SK-N-SH (cell line): Measurements from ENCODE around the gene TDRD12. TPM values are rescaled to one million over a fixed set of nuclear protein-coding genes. Genes with fewer than 3 reads are reported as not detected.

Experiments used
- CTCF ChIA-PET: fragments of 300-600, 350-600 bp; formaldehyde crosslinking; extraction: SDS; loops from one replicate; lab custom pipeline; 2021; lab: Yijun Ruan, JAX
- POLR2A ChIA-PET: fragments of 350-600 bp; sonication (Branson Sonifier 250); formaldehyde crosslinking; extraction: SDS; loops from one replicate; lab custom pipeline; 2020; ENCODE audit warnings: antibody characterized with exemption, inconsistent platforms; lab: Yijun Ruan, JAX
- DNase-seq: peaks from one replicate; pipeline ENCODE4 v3.0.0; 2012
- H2AFZ ChIP-seq: fragments of 200-600 bp; sonication (generic); 2 replicates; pipeline ENCODE4 v1.8.1; 2016; ENCODE audit warnings: antibody characterized with exemption, mild to moderate bottlenecking, low read depth
- H3F3A ChIP-seq: fragments of 200-600 bp; sonication (generic); replicated peaks from 2 replicates; pipeline ENCODE3; 2016; ENCODE audit warnings: antibody characterized with exemption, mild to moderate bottlenecking; ENCODE audit not compliant: insufficient read depth
- H3K27ac ChIP-seq, 2 experiments: fragments of 200-500 bp in 1 of 2; fragments of 200-600 bp in 1 of 2; sonication (Bioruptor generic) in 1 of 2; sonication (generic), shearing (Covaris generic) in 1 of 2; 2 replicates each; pipeline versions ENCODE4 v1.5.1 to v1.6.1; 2014 to 2016; ENCODE audit warnings: low read depth in 2 of 2, inconsistent platforms in 1 of 2, low read length in 1 of 2, mild to moderate bottlenecking in 1 of 2, mixed read lengths in 1 of 2
- H3K27me3 ChIP-seq: fragments of 200-600 bp; sonication (generic), shearing (Covaris generic); 2 replicates; pipeline ENCODE4 v1.6.1; 2016; ENCODE audit warnings: mixed run types; ENCODE audit not compliant: insufficient read depth
- H3K36me3 ChIP-seq, 2 experiments: fragments of 200-500 bp in 1 of 2; fragments of 200-600 bp in 1 of 2; sonication (Bioruptor generic) in 1 of 2; sonication (generic) in 1 of 2; replicated peaks in 1 of 2; 2 replicates each; pipeline versions ENCODE3 to v1.5.1; 2014 to 2016; ENCODE audit warnings: low read length in 1 of 2, mild to moderate bottlenecking in 1 of 2; ENCODE audit not compliant: insufficient read depth in 2 of 2, control insufficient read depth in 1 of 2
- H3K4me1 ChIP-seq, 2 experiments: fragments of 200-500 bp in 1 of 2; fragments of 200-600 bp in 1 of 2; sonication (Bioruptor generic) in 1 of 2; sonication (generic), shearing (Covaris generic) in 1 of 2; 2 replicates each; pipeline versions ENCODE4 v1.5.1 to v1.6.1; 2014 to 2016; ENCODE audit warnings: low read depth in 1 of 2, low read length in 1 of 2, mixed run types in 1 of 2; ENCODE audit not compliant: insufficient read depth in 2 of 2, control insufficient read depth in 1 of 2
- H3K4me2 ChIP-seq: fragments of 200-600 bp; sonication (generic), shearing (Covaris generic); 2 replicates; pipeline ENCODE4 v1.6.1; 2017; ENCODE audit warnings: mixed run types
- H3K4me3 ChIP-seq, 2 experiments: fragments of 200-500 bp in 1 of 2; fragments of 200-600 bp in 1 of 2; sonication (Bioruptor generic) in 1 of 2; sonication (generic), shearing (Covaris generic) in 1 of 2; 2 replicates each; pipeline versions ENCODE4 v1.5.1 to v1.8.1; 2014 to 2016; ENCODE audit warnings: low read depth in 2 of 2, inconsistent platforms in 1 of 2, low read length in 1 of 2, mild to moderate bottlenecking in 1 of 2, mixed read lengths in 1 of 2, moderate library complexity in 1 of 2
- H3K79me2 ChIP-seq: fragments of 200-600 bp; sonication (generic); 2 replicates; pipeline ENCODE4 v1.8.1; 2017; ENCODE audit warnings: mild to moderate bottlenecking; ENCODE audit not compliant: insufficient read depth
- H3K9ac ChIP-seq: fragments of 200-600 bp; sonication (generic); 2 replicates; pipeline ENCODE4 v1.6.1; 2017; ENCODE audit warnings: mixed run types
- H3K9me2 ChIP-seq: fragments of 200-600 bp; sonication (generic); 2 replicates; pipeline ENCODE4 v1.6.1; 2017; ENCODE audit warnings: mixed run types
- H3K9me3 ChIP-seq: fragments of 200-600 bp; sonication (generic); 2 replicates; pipeline ENCODE4 v1.6.1; 2017; ENCODE audit warnings: mixed run types, mild to moderate bottlenecking, moderate library complexity
- H4K20me1 ChIP-seq: fragments of 200-600 bp; sonication (generic); 2 replicates; pipeline ENCODE4 v1.6.1; 2017; ENCODE audit warnings: mild to moderate bottlenecking, mixed run types; ENCODE audit not compliant: insufficient read depth
- MEF2A ChIP-seq: IDR thresholded peaks from 2 replicates; pipeline ENCODE4 v1.4.0; 2012; ENCODE audit warnings: low read depth, borderline replicate concordance
- MXI1 ChIP-seq: IDR thresholded peaks from 2 replicates; pipeline ENCODE4 v1.6.1; 2012; ENCODE audit warnings: mild to moderate bottlenecking, low read depth, low read length, improper control_type of control experiment
- NFIC ChIP-seq: IDR thresholded peaks from 2 replicates; pipeline ENCODE4 v1.4.0; 2012; ENCODE audit warnings: borderline replicate concordance
- NRF1 ChIP-seq: IDR thresholded peaks from 2 replicates; pipeline ENCODE4 v1.6.1; 2012; ENCODE audit warnings: low read depth, mild to moderate bottlenecking, low read length
- RAD21 ChIP-seq: IDR thresholded peaks from 2 replicates; pipeline ENCODE4 v1.6.1; 2012; ENCODE audit warnings: mild to moderate bottlenecking, low read length
- SIN3A ChIP-seq: IDR thresholded peaks from 2 replicates; pipeline ENCODE4 v1.6.1; 2012; ENCODE audit warnings: low read depth, mild to moderate bottlenecking, low read length, moderate library complexity, borderline replicate concordance
- SMC3 ChIP-seq: IDR thresholded peaks from 2 replicates; pipeline ENCODE4 v1.6.1; 2012; ENCODE audit warnings: low read depth, low read length, improper control_type of control experiment
- TAF1 ChIP-seq: IDR thresholded peaks from 2 replicates; pipeline ENCODE4 v1.6.1; 2012; ENCODE audit warnings: low read depth, mild to moderate bottlenecking, low read length, moderate library complexity, borderline replicate concordance
- WGBS: methylation state at CpG from one replicate; pipeline ENCODE4 v1.1.6; 2017; ENCODE audit warnings: low lambda C conversion rate; 5-methylcytosine and 5-hydroxymethylcytosine counted together
- polyA plus RNA-seq, 3 experiments: library from polyadenylated mRNA; depleted of rRNA; stranded (reverse); fragments of >200 nt; gene quantifications; 2 replicates each; pipeline ENCODE4 v1.2.3, GENCODE V29; 2012
- TF ChIP-seq, protein P1 (sequence below): IDR thresholded peaks from 2 replicates; pipeline ENCODE4; 2012
- TF ChIP-seq, protein P2 (sequence below): fragments of 150-350 bp; IDR thresholded peaks from 2 replicates; pipeline ENCODE4 v1.6.1; 2016; ENCODE audit warnings: mild to moderate bottlenecking, low read depth, low read length

The TDRD12 gene
- polyA plus RNA-seq, 1 of the 3 experiments (the other 2 are of a cell fraction): 0.05 TPM

DNA sequence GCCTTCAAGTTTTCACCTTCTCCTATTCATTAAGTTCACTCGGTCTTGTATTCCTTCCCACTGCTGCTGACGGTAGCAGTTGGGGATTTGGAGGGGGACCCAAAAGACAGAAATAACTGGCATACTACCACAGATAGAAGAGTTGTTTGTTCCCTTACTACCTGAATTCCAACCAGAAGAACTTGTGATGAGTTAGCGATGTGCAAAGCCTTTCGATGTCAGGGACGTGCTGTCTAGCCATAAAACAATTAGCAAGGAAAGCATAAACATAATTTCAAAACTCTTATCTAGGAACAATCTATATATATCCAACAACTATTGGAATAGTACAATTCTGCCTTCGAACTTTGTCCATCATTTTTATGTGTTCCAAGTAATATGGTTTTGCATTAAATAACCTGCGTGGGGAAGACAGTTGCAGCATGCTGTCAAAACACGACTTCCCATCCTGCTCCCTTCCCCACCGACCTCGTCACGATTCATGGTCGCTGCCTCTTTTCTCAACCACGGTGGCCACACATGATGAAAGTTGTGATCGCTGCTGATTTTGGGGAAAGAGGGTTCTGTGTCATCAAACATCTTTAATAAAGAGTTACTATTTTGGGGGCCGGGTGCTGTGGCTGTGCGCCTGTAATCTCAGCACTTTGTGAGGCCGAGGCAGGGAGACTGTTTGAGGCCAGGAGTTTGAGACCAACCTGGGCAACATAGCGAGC, 153.8 kb downstream of the TDRD12 start:
- no peaks in the 10 kb centered on the region for H3K36me3 ChIP-seq
- no peaks in the 10 kb centered on the region for H3K27me3 ChIP-seq
- H3K9ac ChIP-seq: no peak overlapping the region
- H3K4me1 ChIP-seq: peaks cover 0 to 5% of the 10 kb centered on the region in 2 experiments; a peak in 1 of 4 replicates
- no peaks in the 10 kb centered on the region for H3F3A ChIP-seq
- CTCF ChIA-PET: no interaction called here
- H3K9me3 ChIP-seq: no peaks in the 10 kb centered on the region
- H3K79me2 ChIP-seq: no peaks in the 10 kb centered on the region
- no peak overlapping the region for H3K4me3 ChIP-seq
- no peaks in the 10 kb centered on the region for H3K9me2 ChIP-seq
- DNase-seq: no peak
- POLR2A ChIA-PET: no interaction called here
- H4K20me1 ChIP-seq: no peaks in the 10 kb centered on the region
- no peak overlapping the region for H2AFZ ChIP-seq
- no peak overlapping the region for H3K4me2 ChIP-seq
- 83% methylated on average over 18 of the region's 18 CpGs for WGBS
- no peak for TF ChIP-seq TAF1
- no peak for TF ChIP-seq NRF1
- no peak for TF ChIP-seq SIN3A
- H3K27ac ChIP-seq: no peak overlapping the region

DNA sequence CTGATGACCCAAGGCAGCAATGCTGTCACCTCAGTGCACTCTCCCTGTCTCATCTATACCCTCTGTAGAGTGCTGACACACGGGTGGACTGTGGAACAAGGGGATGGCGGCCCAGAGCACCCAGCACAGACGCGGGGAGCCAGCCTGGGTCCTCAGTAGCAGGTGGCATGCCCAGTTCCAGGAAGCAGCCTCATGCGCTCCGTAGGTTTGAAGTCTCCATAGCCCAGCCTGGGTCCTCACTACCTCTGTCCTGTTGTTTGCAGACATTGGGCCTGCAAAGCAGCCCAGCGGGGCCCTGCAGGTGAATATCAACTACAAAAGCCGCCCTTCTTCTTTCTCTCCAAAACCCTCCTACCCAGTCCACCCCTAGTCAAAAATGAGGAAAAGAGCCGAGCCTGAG, 155.0 kb downstream of the TDRD12 start:
- no peak for DNase-seq
- Histone ChIP-seq H3K79me2 (no peaks in the 10 kb centered on the region), H3K27ac (no peak overlapping the region), H3K9ac (no peak overlapping the region), H3K4me3 (no peak overlapping the region), H2AFZ (no peak overlapping the region), H3K36me3 (no peaks in the 10 kb centered on the region), H3F3A (no peaks in the 10 kb centered on the region), H3K4me1 (peaks cover 0 to 5% of the 10 kb centered on the region in 2 experiments; a peak in 1 of 4 replicates), H3K9me2 (no peaks in the 10 kb centered on the region), H3K9me3 (no peaks in the 10 kb centered on the region), H3K4me2 (no peak overlapping the region), H4K20me1 (no peaks in the 10 kb centered on the region), H3K27me3 (no peaks in the 10 kb centered on the region)
- ChIA-PET POLR2A (no interaction called here), CTCF (no interaction called here)
- 64% methylated on average over 5 of the region's 9 CpGs for WGBS
- TF ChIP-seq, protein P1, sequence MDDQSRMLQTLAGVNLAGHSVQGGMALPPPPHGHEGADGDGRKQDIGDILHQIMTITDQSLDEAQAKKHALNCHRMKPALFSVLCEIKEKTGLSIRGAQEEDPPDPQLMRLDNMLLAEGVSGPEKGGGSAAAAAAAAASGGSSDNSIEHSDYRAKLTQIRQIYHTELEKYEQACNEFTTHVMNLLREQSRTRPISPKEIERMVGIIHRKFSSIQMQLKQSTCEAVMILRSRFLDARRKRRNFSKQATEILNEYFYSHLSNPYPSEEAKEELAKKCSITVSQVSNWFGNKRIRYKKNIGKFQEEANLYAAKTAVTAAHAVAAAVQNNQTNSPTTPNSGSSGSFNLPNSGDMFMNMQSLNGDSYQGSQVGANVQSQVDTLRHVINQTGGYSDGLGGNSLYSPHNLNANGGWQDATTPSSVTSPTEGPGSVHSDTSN: no peak
- no peak for TF ChIP-seq MXI1
- no peak for TF ChIP-seq TAF1
- TF ChIP-seq NFIC: no peak
- TF ChIP-seq SIN3A: no peak
- no peak for TF ChIP-seq SMC3
- TF ChIP-seq, protein P2, sequence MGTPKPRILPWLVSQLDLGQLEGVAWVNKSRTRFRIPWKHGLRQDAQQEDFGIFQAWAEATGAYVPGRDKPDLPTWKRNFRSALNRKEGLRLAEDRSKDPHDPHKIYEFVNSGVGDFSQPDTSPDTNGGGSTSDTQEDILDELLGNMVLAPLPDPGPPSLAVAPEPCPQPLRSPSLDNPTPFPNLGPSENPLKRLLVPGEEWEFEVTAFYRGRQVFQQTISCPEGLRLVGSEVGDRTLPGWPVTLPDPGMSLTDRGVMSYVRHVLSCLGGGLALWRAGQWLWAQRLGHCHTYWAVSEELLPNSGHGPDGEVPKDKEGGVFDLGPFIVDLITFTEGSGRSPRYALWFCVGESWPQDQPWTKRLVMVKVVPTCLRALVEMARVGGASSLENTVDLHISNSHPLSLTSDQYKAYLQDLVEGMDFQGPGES: no peak
- TF ChIP-seq RAD21: no peak
- TF ChIP-seq MEF2A: no peak
